HG03060 (cell line): ENCODE measurements around the gene IRF2BP1.
A peak's percentile ranks its signal among the peaks of the same experiment; 100 is the strongest.

Source experiments
- ATAC-seq: cut with Tn5 transposase; IDR thresholded peaks from one replicate; pipeline ENCODE4 v1.9.1; 2021; ENCODE audit warnings: low read depth, moderate number of reproducible peaks; ENCODE audit not compliant: unreplicated experiment

IRF2BP1 gene

GRCh38 chr19:45863840-45864628 is 21.9 kb downstream of the IRF2BP1 start, which contains the start of gene FOXA3:
Gene FOXA3, plus strand, starts transcription at chr19:45864326. Its CDS starts 131 bp downstream, at chr19:45864457.
- ATAC-seq: no peak

- ATAC-seq: no peak
These were observed 22.6 kb downstream of the IRF2BP1 start for GRCh38 chr19:45863335-45863839.

GRCh38 chr19:45862564-45863334 is 23.2 kb downstream of the IRF2BP1 start, which contains the start of gene SYMPK:
Gene SYMPK, minus strand, starts transcription at chr19:45863147. Its CDS starts 8,652 bp downstream, at chr19:45854495.
- peak; percentile 90 for ATAC-seq

GRCh38 chr19:45862271-45862563 is 23.7 kb downstream of the IRF2BP1 start:
- ATAC-seq: no peak

GRCh38 chr19:45860359-45861259 is 25.3 kb downstream of the IRF2BP1 start:
- ATAC-seq: no peak

- no peak for ATAC-seq
These were observed 31.7 kb downstream of the IRF2BP1 start for GRCh38 chr19:45854167-45854778.

- ATAC-seq: no peak
These were observed 33.0 kb downstream of the IRF2BP1 start for GRCh38 chr19:45852983-45853382.

GRCh38 chr19:45852145-45852750 is 33.7 kb downstream of the IRF2BP1 start:
- ATAC-seq: no peak

- ATAC-seq: no peak
These were observed 37.0 kb downstream of the IRF2BP1 start for GRCh38 chr19:45848922-45849321.

GRCh38 chr19:45847663-45848062 is 38.3 kb downstream of the IRF2BP1 start:
- no peak for ATAC-seq

GRCh38 chr19:45842198-45842597 is 43.7 kb downstream of the IRF2BP1 start:
- no peak for ATAC-seq

GRCh38 chr19:45834970-45835369 is 51.0 kb downstream of the IRF2BP1 start:
- ATAC-seq: no peak
